SK-N-SH treated with all-trans-retinoic acid at 6 μM for 48 hours (cell line): ENCODE results near the gene C11orf16.

ENCODE experiments used
- ATAC-seq: fragments of 200-7000 bp; cut with Tn5 transposase; 3 replicates; pipeline ENCODE4 v1.9.1; 2020; ENCODE audit warnings: mild to moderate bottlenecking, moderate library complexity
- ARNTL ChIP-seq: fragments of 450-650 bp; formaldehyde crosslinking; IDR thresholded peaks from 2 replicates; pipeline ENCODE4 v1.5.0; 2020; ENCODE audit warnings: low read depth, mild to moderate bottlenecking, moderate library complexity, borderline replicate concordance
- BACH2 ChIP-seq: fragments of 250-450 bp; sonication (Bioruptor Pico); IDR thresholded peaks from 2 replicates; pipeline ENCODE4 v1.9.0; 2021; ENCODE audit warnings: mild to moderate bottlenecking, borderline replicate concordance
- CSDC2 ChIP-seq: fragments of 250-450 bp; sonication (Bioruptor Pico); IDR thresholded peaks from 2 replicates; pipeline ENCODE4 v1.5.0; 2020; ENCODE audit warnings: mild to moderate bottlenecking, moderate library complexity
- ESRRG ChIP-seq: fragments of 250-450 bp; sonication (Bioruptor Pico); IDR thresholded peaks from 2 replicates; pipeline ENCODE4 v1.6.1; 2021; ENCODE audit warnings: mild to moderate bottlenecking
- GLIS3 ChIP-seq: fragments of 250-450 bp; sonication (Bioruptor Pico); IDR thresholded peaks from 2 replicates; pipeline ENCODE4 v1.5.0; 2020; ENCODE audit warnings: mild to moderate bottlenecking, moderate library complexity
- ISL1 ChIP-seq: fragments of 250-450 bp; sonication (Bioruptor Pico); IDR thresholded peaks from 2 replicates; pipeline ENCODE4 v2.1.2; 2022; ENCODE audit warnings: mild to moderate bottlenecking, moderate library complexity
- OSR1 ChIP-seq: fragments of 250-450 bp; sonication (Bioruptor Pico); IDR thresholded peaks from 2 replicates; pipeline ENCODE4 v1.8.0; 2022; ENCODE audit warnings: moderate library complexity, mild to moderate bottlenecking, inconsistent platforms
- PPARA ChIP-seq: fragments of 250-450 bp; sonication (Bioruptor Pico); IDR thresholded peaks from 2 replicates; pipeline ENCODE4 v1.5.0; 2020; ENCODE audit warnings: mild to moderate bottlenecking, borderline replicate concordance
- RARB ChIP-seq: fragments of 250-450 bp; sonication (Bioruptor Pico); IDR thresholded peaks from 2 replicates; pipeline ENCODE4 v1.8.0; 2021; ENCODE audit warnings: mild to moderate bottlenecking, moderate library complexity
- SNAI2 ChIP-seq: fragments of 250-450 bp; sonication (Bioruptor Pico); IDR thresholded peaks from 2 replicates; pipeline ENCODE4 v1.5.0; 2020; ENCODE audit warnings: mild to moderate bottlenecking, moderate library complexity
- TCF4 ChIP-seq: fragments of 250-450 bp; sonication (Bioruptor Pico); IDR thresholded peaks from 2 replicates; pipeline ENCODE4 v1.8.0; 2021; ENCODE audit warnings: mild to moderate bottlenecking, moderate library complexity, borderline replicate concordance
- TOX ChIP-seq: fragments of 250-450 bp; sonication (Bioruptor Pico); IDR thresholded peaks from 2 replicates; pipeline ENCODE4 v1.8.0; 2021; ENCODE audit warnings: mild to moderate bottlenecking, moderate library complexity, borderline replicate concordance
- ZC3H10 ChIP-seq: fragments of 250-450 bp; sonication (Bioruptor Pico); IDR thresholded peaks from 2 replicates; pipeline ENCODE4 v1.5.1; 2021; ENCODE audit warnings: mild to moderate bottlenecking, moderate library complexity
- ZFP30 ChIP-seq: fragments of 450-650 bp; formaldehyde crosslinking; IDR thresholded peaks from 2 replicates; pipeline ENCODE4 v1.5.0; 2022; ENCODE audit warnings: mild to moderate bottlenecking, moderate library complexity
- ZNF565 ChIP-seq: fragments of 450-650 bp; formaldehyde crosslinking; conservative IDR thresholded peaks from 2 replicates; pipeline ENCODE4 v1.5.0; 2020; ENCODE audit warnings: low read depth, mild to moderate bottlenecking, moderate library complexity
- ZNF70 ChIP-seq: fragments of 450-650 bp; formaldehyde crosslinking; IDR thresholded peaks from 2 replicates; pipeline ENCODE4 v1.5.0; 2020; ENCODE audit warnings: mild to moderate bottlenecking, moderate library complexity
- ZNF8 ChIP-seq: fragments of 450-650 bp; formaldehyde crosslinking; IDR thresholded peaks from 2 replicates; pipeline ENCODE4 v1.5.0; 2020; ENCODE audit warnings: mild to moderate bottlenecking, moderate library complexity
- TF ChIP-seq, protein P1 (sequence below): fragments of 250-450 bp; sonication (Bioruptor Pico); IDR thresholded peaks from 2 replicates; pipeline ENCODE4 v1.8.0; 2020; ENCODE audit warnings: mild to moderate bottlenecking, moderate library complexity, borderline replicate concordance
- TF ChIP-seq, protein P2 (sequence below): fragments of 250-450 bp; sonication (Bioruptor Pico); IDR thresholded peaks from 2 replicates; pipeline ENCODE4 v1.5.1; 2020; ENCODE audit warnings: low read depth, mild to moderate bottlenecking, moderate library complexity
- TF ChIP-seq, protein P3 (sequence below): fragments of 250-450 bp; sonication (Bioruptor Pico); IDR thresholded peaks from 2 replicates; pipeline ENCODE4 v1.5.1; 2021; ENCODE audit warnings: mild to moderate bottlenecking, moderate library complexity

The C11orf16 gene

DNA sequence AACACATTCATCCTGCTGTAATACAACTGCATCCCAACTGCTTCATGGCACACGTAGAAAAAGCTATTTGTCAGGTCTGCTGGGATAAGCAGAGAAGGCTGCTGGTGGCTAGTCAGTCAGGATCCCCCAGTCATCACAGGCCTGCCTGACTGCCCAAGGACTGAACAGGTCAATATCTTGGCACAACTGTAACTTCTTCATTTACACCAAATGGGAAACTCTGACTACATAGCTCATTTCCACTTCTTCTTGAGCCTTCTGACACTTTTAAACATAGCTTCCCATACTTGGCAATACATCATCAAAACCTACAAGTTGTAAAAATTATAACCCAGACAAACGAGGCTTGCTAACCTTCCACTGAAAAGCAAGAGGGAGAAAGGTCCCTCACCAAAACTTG is 28.7 kb upstream of the C11orf16 start:
- TF ChIP-seq ZNF565: no peak
- ATAC-seq: no peak

DNA sequence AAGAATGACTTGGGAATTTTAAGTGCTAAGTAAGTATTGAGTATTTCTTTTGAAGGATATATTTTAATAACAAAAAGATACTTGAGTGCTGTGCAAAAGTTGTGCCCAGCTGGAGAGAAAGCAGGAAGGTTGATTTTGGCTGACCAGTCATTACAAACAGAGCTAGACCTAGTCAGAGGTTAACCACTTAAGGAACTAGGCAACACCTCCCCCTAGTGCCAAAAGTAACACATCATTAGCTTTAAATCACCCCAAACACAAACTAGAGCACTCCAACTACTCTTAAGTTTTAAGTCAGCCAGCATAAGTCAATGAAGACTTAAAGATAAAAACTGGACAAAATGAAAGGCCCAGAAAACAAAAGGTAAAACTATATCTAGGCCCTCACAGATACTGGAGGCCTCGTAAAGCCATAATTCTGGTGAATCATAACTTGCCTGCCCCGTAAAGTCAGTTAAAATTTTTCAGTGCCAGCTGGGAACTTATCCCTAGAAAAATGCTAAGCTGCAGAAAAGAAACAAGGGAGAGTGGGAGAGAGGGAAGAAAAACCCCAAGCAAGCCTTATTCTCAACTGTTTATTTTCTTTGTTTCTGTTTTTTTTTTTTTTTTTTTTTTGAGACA is 26.9 kb upstream of the C11orf16 start:
- ATAC-seq: peak; percentile 36
- TF ChIP-seq CSDC2 (CRISPR knock-in tag) (no peak), ZNF8 (no peak), ISL1 (CRISPR knock-in tag) (no peak)
- TF ChIP-seq, all 23 proteins: peak for 0

DNA sequence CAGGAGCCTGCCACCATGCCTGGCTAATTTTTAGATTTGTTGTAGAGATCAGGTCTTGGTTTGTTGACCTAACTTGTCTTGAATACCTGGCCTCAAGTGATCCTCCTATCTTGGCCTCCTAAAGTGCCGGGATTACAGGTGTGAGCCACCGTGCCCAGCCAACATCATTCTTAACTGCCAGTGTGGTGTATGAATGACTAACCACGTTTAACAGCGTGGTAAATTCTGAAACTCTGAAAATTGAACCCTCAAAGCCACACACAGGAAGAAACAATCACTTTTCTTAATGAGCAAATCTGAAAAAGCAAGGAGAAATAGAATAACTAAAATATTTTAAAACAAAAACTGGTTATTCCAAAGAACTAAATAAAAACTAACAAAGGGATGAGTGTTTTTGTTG is 24.1 kb upstream of the C11orf16 start:
- TF ChIP-seq TCF4 (CRISPR knock-in tag) (no peak), ZC3H10 (CRISPR knock-in tag) (no peak), OSR1 (no peak), CSDC2 (CRISPR knock-in tag) (no peak), ZNF70 (CRISPR knock-in tag) (no peak), ARNTL (CRISPR knock-in tag) (no peak), ESRRG (CRISPR knock-in tag) (no peak), TOX (no peak), RARB (CRISPR knock-in tag) (no peak), BACH2 (no peak), SNAI2 (CRISPR knock-in tag) (no peak), PPARA (CRISPR knock-in tag) (no peak), ZNF8 (no peak), ZFP30 (CRISPR knock-in tag) (no peak), GLIS3 (CRISPR knock-in tag) (no peak)
- TF ChIP-seq, protein P1, sequence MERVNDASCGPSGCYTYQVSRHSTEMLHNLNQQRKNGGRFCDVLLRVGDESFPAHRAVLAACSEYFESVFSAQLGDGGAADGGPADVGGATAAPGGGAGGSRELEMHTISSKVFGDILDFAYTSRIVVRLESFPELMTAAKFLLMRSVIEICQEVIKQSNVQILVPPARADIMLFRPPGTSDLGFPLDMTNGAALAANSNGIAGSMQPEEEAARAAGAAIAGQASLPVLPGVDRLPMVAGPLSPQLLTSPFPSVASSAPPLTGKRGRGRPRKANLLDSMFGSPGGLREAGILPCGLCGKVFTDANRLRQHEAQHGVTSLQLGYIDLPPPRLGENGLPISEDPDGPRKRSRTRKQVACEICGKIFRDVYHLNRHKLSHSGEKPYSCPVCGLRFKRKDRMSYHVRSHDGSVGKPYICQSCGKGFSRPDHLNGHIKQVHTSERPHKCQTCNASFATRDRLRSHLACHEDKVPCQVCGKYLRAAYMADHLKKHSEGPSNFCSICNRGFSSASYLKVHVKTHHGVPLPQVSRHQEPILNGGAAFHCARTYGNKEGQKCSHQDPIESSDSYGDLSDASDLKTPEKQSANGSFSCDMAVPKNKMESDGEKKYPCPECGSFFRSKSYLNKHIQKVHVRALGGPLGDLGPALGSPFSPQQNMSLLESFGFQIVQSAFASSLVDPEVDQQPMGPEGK (CRISPR knock-in tag): no peak
- TF ChIP-seq, protein P2, sequence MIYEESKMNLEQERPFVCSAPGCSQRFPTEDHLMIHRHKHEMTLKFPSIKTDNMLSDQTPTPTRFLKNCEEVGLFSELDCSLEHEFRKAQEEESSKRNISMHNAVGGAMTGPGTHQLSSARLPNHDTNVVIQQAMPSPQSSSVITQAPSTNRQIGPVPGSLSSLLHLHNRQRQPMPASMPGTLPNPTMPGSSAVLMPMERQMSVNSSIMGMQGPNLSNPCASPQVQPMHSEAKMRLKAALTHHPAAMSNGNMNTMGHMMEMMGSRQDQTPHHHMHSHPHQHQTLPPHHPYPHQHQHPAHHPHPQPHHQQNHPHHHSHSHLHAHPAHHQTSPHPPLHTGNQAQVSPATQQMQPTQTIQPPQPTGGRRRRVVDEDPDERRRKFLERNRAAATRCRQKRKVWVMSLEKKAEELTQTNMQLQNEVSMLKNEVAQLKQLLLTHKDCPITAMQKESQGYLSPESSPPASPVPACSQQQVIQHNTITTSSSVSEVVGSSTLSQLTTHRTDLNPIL (CRISPR knock-in tag): no peak
- TF ChIP-seq, protein P3, sequence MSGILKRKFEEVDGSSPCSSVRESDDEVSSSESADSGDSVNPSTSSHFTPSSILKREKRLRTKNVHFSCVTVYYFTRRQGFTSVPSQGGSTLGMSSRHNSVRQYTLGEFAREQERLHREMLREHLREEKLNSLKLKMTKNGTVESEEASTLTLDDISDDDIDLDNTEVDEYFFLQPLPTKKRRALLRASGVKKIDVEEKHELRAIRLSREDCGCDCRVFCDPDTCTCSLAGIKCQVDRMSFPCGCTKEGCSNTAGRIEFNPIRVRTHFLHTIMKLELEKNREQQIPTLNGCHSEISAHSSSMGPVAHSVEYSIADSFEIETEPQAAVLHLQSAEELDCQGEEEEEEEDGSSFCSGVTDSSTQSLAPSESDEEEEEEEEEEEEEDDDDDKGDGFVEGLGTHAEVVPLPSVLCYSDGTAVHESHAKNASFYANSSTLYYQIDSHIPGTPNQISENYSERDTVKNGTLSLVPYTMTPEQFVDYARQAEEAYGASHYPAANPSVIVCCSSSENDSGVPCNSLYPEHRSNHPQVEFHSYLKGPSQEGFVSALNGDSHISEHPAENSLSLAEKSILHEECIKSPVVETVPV (CRISPR knock-in tag): no peak
- TF ChIP-seq, all 23 proteins: peak for 0
- ATAC-seq: no peak

DNA sequence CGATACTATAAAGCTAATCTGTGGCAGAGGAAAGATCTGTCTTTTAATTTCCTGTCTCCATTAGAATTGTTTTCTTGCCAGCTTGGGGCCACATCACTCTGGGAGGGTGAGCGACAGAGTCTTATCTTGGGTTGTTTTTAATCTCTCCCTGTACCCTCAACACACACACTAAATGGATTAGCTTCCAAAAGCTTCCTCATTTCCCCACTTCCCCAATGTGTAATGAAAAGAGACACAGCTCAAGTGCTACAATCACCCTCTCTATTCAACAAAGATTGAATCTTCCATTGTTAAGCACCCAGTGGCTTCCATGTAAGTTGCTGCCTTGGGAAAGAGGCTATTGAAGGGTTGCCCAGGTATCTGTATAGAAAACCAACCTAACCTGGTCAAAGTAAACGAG is 16.1 kb upstream of the C11orf16 start:
- no peak for ATAC-seq
- TF ChIP-seq ZNF70 (CRISPR knock-in tag) (no peak), BACH2 (no peak), GLIS3 (CRISPR knock-in tag) (no peak), TCF4 (CRISPR knock-in tag) (no peak), PPARA (CRISPR knock-in tag) (no peak), ZNF565 (no peak), RARB (CRISPR knock-in tag) (no peak), CSDC2 (CRISPR knock-in tag) (no peak), ISL1 (CRISPR knock-in tag) (no peak), TOX (no peak)
- TF ChIP-seq, protein P3 (CRISPR knock-in tag): no peak
- TF ChIP-seq, protein P1 (CRISPR knock-in tag): no peak
- TF ChIP-seq, protein P2 (CRISPR knock-in tag): no peak
